Activated CD4-positive, CD25-positive, alpha-beta regulatory T cell treated with anti-CD3 and anti-CD28 coated beads, Interleukin-2, amount 50 U/mL, for 72 hours (primary cell): ENCODE measurements around the gene AP3D1.
"Not testable (repeated sequence)": the region's sequence is repeated elsewhere in the genome, so short reads cannot be mapped to it uniquely, and the experiment has no call there.

ENCODE experiments used
- DNase-seq: peaks from one replicate; pipeline ENCODE4 v3.0.0; 2021

The AP3D1 gene

GRCh38 chr19:2151339-2152229 is at the start of gene AP3D1:
TSS of gene AP3D1 (minus strand) at chr19:2151566. CDS start at chr19:2151334, 232 bp downstream.
- DNase-seq = peak; percentile 100

- not testable (repeated sequence) for DNase-seq
Measured at GRCh38 chr19:2200624-2201294, 49.4 kb upstream of the AP3D1 start.

- DNase-seq = no peak
Measured at GRCh38 chr19:2199861-2200623, 48.7 kb upstream of the AP3D1 start.

- no peak for DNase-seq
Measured at GRCh38 chr19:2199215-2199614, 47.8 kb upstream of the AP3D1 start.

- no peak for DNase-seq
Measured at GRCh38 chr19:2198317-2198716, 47.0 kb upstream of the AP3D1 start.

GRCh38 chr19:2197270-2197669 is 45.9 kb upstream of the AP3D1 start:
- DNase-seq = no peak

GRCh38 chr19:2195914-2196313 is 44.5 kb upstream of the AP3D1 start:
- no peak for DNase-seq

- DNase-seq = no peak
Measured at GRCh38 chr19:2195361-2195760, 44.0 kb upstream of the AP3D1 start.

GRCh38 chr19:2194513-2195078 is 43.2 kb upstream of the AP3D1 start:
- DNase-seq = no peak

- DNase-seq = no peak
Measured at GRCh38 chr19:2193807-2194206, 42.4 kb upstream of the AP3D1 start.

- DNase-seq = no peak
Measured at GRCh38 chr19:2192862-2193261, 41.5 kb upstream of the AP3D1 start.

GRCh38 chr19:2191456-2192310 is 40.3 kb upstream of the AP3D1 start:
- DNase-seq = no peak

GRCh38 chr19:2190848-2191455 is 39.6 kb upstream of the AP3D1 start:
- DNase-seq = no peak

- DNase-seq = no peak
Measured at GRCh38 chr19:2189880-2190279, 38.5 kb upstream of the AP3D1 start.

- no peak for DNase-seq
Measured at GRCh38 chr19:2188708-2189385, 37.5 kb upstream of the AP3D1 start.

GRCh38 chr19:2187159-2187558 is 35.8 kb upstream of the AP3D1 start:
- no peak for DNase-seq

- no peak for DNase-seq
Measured at GRCh38 chr19:2186071-2186846, 34.9 kb upstream of the AP3D1 start.

- no peak for DNase-seq
Measured at GRCh38 chr19:2185734-2186070, 34.3 kb upstream of the AP3D1 start.

GRCh38 chr19:2184422-2184975 is 33.1 kb upstream of the AP3D1 start:
- DNase-seq = no peak

GRCh38 chr19:2181633-2181997 is 30.2 kb upstream of the AP3D1 start:
- no peak for DNase-seq
